Stimulated activated naive CD4-positive, alpha-beta T cell treated with Interleukin-2 at 50 U/mL for 16 hours (primary cell): Measurements from ENCODE around the gene MGRN1.

Experiments used
- DNase-seq: peaks from one replicate; lab custom pipeline; 2025; lab: John Stamatoyannopoulos, UW

The MGRN1 gene

GRCh38 chr16:4654011-4654963, 29.7 kb downstream of the MGRN1 start:
- no peak for DNase-seq

DNA sequence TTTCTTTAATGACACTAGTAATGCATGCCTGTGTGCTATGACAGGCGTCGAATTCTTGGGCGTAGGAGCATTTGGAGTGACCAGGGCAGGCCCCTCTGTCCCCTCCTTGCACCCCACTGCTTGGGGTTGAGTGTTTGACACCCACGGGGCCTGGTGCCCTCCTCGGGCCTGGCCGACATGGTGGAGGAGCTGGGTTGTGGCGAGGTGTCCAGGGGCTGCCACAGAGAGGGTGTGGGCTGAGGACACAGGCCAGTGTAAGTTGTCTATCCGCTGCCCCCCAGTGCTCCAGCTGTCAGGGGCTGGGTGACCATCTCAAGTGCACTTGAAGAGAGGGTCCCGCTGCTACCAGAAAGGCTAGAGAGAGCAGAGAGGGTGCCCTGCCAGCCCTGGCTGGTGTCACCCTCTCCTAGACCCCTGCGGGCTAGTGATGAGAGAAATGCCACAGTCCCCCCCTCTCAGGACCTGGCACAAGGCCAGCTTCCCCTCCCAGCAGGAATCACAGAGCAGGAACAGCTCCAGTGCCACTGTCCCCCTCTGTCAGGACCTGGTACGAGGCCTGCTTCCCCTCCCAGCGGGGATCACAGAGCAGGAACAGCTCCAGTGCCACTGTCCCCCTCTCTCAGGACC, 30.5 kb downstream of the MGRN1 start:
- no peak for DNase-seq

GRCh38 chr16:4655801-4656200, 31.2 kb downstream of the MGRN1 start:
- no peak for DNase-seq

GRCh38 chr16:4656221-4656620, 31.6 kb downstream of the MGRN1 start:
- no peak for DNase-seq

DNA sequence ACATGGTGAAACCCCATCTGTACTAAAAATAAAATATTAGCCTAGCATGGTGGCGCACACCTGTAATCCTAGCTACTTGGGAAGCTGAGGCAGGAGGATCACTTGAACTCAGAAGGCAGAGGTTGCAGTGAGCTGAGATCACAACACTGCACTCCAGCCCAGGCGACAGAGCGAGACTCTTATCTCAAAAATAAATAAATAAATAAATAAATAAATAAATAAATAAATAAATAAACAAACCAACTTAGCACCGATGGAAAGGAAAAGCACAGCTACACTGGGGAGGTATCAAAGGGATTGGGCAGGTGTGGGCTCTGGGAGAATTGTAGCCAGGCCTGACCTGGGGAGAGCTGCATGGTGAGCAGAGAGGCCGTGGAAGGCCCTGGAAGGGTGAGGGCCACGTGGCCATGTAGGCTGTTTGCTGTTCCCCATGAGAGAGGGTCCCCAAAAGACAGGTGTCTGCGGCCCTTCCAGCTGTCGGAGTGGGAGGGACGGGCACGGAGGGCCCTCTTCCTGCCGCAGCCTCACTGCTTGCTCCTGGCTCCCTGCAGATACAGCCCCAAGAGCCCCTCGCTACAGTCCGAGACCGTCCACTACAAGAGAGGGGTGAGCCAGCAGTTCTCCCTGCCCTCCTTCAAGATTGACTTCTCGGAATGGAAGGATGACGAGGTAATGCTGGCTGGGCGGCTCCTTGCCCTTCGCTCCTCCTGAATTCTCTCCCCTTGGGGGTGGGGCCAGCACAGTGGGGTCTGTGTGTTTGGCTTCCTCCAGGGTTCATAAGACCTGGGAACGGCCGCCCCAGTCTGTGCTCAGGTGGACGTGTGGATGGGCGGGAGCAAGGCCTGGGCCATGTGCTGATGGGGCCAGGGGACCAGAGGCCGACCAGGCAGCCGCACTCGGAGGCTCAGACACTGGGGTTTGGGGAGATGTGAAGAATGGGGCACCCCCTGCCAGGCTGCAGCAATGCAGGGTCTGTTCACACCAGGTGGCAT, 32.4 kb downstream of the MGRN1 start:
- DNase-seq, result no peak

GRCh38 chr16:4659363-4660353, 35.0 kb downstream of the MGRN1 start:
- no peak for DNase-seq

DNA sequence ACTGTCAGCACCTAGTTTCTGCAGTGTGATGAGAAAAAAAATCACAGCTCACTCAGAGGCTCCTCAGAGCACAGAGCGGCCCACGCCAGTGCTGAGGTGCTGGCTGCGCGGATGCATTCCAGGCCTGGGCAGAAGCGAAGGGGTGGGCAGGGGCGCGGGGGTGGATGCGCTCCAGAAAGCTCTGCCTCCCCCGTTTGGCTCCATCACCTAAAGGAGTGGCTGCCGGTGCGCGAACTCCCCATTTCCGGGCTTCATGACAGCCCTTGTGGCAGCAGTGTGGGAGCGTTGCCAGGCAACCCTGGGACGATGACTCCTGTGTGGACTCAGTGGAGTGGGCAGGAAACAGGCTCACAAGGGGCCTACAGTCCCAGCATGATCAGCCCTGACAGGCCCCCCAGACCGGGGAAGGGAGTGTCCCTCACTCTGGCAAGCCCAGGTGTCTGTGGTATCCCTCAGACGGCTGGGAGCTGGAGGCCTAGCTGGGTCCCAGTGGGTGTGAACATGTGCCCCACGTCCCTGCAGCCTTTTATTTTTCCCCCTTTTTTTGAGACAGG, 35.9 kb downstream of the MGRN1 start:
- peak; percentile 68 for DNase-seq

- DNase-seq, result no peak
These were observed 37.0 kb downstream of the MGRN1 start for GRCh38 chr16:4661661-4662060.

DNA sequence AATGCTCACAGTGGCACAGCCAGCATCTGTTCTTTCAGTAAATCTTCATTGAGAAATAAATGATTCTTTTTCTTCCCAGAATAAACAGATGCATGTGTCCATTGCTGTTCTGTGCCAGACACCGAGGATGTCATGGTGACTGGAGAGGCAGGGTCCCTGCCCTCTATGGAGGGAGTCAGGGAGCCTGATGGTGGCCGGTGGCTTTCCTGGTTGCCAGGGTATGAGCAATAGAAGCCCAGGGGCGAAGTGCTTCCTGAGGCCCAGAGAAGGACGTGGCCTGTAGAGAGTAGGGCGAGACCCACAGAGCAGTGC, 38.8 kb downstream of the MGRN1 start:
- no peak for DNase-seq

GRCh38 chr16:4663777-4664465, 39.3 kb downstream of the MGRN1 start:
- DNase-seq, result no peak

DNA sequence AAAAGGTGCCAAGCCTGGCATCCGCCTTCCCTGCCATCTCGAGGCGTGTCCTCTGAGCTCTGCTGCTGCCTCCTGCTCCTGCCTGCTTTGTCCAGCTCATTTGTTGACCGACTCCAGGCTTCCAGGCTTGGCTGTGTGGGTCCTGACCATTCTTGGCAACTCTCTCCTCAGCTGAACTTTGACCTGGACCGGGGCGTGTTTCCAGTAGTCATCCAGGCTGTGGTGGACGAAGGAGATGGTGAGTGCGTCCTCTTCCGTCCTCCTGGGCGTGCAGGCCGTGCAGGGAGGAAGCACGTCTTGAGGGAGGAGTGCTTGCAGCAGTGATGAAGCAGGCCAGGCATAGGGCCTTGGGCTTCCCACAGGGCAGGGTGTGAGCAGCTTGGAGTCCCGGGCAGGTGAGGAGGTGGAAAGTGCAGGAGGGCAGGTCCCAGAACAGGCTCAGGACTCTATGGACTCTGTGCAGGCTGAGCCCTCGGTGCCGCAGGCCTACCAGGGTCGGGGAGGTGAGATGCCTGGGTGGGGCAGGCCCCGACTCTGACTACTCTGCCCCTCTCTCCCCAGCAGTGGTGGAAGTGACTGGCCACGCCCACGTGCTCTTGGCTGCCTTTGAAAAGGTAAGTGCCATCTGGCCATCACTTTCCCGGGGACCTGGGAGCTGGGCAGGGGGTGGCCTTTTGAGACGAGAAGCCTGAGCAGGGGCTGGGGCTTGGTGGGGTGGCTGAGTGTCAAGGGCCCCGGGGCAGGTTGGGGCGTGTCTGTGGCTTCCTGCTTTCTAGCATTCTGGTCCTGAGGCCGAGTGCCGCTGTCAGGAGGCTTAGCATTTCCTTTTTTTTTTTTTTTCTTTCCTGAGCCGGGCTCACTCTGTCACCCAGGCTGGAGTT, 40.2 kb downstream of the MGRN1 start:
- DNase-seq, result peak; percentile 55

DNA sequence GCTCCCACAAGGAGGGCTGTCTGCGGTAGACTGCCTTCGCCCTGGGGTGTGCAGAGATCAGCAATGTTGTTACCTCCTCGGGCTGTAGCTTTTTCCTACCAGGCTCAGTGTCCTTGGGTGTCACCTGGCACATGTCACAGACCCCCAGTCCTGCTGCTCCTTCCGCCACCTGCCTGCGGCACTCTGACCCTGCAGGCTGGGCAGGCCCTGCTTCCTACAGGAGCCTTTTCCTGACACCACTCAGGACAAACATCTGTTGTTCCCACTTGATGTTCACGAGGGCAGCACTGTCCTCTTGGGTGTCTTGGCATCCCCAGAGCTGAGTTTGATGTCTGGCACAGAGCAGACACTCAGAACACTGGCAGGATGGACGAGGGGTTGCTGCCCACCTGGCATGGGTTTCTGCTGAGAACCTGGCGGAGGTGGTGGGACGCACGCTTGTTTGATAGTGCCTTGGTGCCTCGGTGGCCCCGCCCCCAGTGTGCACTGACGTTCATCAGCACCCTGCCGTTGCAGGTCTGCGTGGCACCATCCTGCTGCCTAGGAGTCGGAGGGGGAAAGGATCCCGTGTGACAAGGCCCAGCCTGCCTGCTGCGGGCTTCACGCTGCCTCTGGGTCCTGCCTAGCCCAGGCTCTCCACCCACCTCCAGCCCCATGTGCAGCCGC, 42.0 kb downstream of the MGRN1 start:
- no peak for DNase-seq

- no peak for DNase-seq
These were observed 42.8 kb downstream of the MGRN1 start for GRCh38 chr16:4667203-4667963.

- DNase-seq, result no peak
These were observed 43.8 kb downstream of the MGRN1 start for GRCh38 chr16:4668313-4668960.

DNA sequence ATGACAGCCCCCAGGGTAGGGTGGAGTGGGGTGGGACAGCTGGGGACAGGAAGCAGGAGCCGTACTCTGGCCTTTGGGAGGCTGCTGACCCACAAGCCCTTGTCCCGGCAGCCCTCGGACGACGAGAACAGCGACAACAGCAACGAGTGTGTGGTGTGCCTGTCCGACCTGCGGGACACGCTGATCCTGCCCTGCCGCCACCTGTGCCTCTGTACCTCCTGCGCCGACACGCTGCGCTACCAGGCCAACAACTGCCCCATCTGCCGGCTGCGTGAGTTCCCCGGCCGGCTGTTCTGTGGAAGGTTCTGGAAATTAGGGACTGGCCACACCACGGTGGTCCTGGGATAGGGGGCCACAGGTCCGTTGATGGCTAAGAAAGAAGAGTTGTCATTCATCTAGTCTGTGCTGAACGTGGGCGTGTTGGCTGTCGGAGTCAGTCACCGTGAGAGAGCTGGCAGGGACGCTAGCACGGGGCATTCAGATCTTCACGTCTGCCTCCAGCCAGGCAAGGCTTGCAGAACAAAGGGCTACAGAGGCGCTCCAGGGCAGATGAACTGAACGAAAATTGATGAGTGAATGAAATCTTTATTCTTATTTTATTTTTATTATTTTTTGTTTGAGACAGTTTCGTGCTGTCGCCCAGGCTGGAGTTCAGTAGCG, 48.9 kb downstream of the MGRN1 start:
- DNase-seq, result no peak

GRCh38 chr16:4674926-4675530, 50.4 kb downstream of the MGRN1 start:
- DNase-seq, result no peak
